AG09319 (cell line): Measurements from ENCODE around the gene PIP5K1C.

Experiments
- DNase-seq: peaks from one replicate; pipeline ENCODE4 v3.0.0-alpha.2; 2010; ENCODE audit warnings: low read depth; ENCODE audit errors: extremely low read depth
- TF ChIP-seq, protein P1 (sequence below): IDR thresholded peaks from 2 replicates; pipeline ENCODE4 v1.5.1; 2011; ENCODE audit warnings: low read depth, mild to moderate bottlenecking, inconsistent platforms, low read length, moderate library complexity

The PIP5K1C gene, protein sequence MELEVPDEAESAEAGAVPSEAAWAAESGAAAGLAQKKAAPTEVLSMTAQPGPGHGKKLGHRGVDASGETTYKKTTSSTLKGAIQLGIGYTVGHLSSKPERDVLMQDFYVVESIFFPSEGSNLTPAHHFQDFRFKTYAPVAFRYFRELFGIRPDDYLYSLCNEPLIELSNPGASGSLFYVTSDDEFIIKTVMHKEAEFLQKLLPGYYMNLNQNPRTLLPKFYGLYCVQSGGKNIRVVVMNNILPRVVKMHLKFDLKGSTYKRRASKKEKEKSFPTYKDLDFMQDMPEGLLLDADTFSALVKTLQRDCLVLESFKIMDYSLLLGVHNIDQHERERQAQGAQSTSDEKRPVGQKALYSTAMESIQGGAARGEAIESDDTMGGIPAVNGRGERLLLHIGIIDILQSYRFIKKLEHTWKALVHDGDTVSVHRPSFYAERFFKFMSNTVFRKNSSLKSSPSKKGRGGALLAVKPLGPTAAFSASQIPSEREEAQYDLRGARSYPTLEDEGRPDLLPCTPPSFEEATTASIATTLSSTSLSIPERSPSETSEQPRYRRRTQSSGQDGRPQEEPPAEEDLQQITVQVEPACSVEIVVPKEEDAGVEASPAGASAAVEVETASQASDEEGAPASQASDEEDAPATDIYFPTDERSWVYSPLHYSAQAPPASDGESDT

GRCh38 chr19:3700242-3701032, at the start of gene PIP5K1C:
TSS of gene PIP5K1C (minus strand) at chr19:3700468. CDS start at chr19:3700390, 78 bp downstream.
- DNase-seq: peak; percentile 67
- TF ChIP-seq, protein P1, sequence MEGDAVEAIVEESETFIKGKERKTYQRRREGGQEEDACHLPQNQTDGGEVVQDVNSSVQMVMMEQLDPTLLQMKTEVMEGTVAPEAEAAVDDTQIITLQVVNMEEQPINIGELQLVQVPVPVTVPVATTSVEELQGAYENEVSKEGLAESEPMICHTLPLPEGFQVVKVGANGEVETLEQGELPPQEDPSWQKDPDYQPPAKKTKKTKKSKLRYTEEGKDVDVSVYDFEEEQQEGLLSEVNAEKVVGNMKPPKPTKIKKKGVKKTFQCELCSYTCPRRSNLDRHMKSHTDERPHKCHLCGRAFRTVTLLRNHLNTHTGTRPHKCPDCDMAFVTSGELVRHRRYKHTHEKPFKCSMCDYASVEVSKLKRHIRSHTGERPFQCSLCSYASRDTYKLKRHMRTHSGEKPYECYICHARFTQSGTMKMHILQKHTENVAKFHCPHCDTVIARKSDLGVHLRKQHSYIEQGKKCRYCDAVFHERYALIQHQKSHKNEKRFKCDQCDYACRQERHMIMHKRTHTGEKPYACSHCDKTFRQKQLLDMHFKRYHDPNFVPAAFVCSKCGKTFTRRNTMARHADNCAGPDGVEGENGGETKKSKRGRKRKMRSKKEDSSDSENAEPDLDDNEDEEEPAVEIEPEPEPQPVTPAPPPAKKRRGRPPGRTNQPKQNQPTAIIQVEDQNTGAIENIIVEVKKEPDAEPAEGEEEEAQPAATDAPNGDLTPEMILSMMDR: peak; percentile 64

DNA sequence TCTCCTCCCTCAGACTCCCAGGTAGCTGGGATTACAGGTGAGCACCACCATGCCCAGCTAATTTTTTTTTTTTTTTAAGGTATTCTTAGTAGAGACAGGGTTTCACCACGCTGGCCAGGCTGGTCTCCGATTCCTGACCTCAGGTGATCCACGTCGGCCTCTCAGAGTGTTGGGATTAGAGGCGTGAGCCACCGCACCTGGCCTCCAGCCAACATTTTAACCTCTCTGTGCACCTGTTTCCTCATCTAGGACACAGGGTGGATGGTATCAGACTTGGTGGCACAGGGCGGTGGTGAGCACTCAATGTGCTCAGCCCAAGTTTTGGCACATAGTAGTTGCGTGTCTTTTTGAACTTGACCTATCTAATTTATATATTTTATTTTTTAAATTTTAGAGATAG, 48.7 kb upstream of the PIP5K1C start:
- TF ChIP-seq, protein P1: no peak
- no peak for DNase-seq

DNA sequence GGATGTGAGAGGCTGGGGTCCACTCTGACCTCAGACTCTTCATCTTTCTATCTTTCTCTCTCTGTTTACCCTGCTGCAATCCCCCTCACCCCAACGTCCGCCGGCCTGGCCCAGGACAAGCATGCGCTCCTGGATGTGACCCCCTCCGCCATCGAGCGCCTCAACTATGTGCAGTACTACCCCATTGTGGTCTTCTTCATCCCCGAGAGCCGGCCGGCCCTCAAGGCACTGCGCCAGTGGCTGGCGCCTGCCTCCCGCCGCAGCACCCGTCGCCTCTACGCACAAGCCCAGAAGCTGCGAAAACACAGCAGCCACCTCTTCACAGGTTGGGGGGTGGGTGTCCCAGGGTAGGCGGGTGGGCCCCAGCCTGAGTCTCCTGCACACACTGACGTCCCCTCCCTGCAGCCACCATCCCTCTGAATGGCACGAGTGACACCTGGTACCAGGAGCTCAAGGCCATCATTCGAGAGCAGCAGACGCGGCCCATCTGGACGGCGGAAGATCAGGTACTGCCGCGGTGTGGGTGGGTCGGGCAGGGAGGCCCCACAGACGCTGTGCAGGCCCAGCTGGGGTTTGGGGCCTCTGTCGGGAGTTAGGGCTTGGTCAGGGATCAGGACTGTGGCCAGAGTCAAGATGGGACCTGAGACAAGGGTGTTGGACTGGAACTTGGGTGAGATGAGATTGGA, 46.2 kb upstream of the PIP5K1C start:
- DNase-seq: no peak
- TF ChIP-seq, protein P1: no peak

- TF ChIP-seq, protein P1: no peak
- no peak for DNase-seq
Observed at GRCh38 chr19:3745363-3746045, 45.2 kb upstream of the PIP5K1C start.

DNA sequence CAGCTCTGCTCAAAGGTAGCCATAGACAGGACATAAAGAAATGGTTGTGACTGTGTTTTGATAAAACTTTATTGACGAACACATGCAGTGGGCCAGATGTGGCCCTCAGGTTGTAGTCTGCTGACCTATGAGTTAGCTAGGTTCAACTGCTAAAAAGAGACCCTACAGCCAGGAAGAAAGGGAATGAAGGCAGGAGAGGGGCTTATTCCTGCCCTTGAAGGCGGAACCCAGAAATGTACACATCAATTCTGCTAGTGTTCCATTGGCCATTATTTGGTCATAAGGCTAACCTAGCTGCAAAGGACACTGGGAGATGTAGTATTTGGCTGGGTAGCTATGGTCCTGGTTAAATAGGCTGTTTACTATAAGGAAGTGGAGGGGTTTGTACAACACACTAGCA, 43.2 kb upstream of the PIP5K1C start:
- DNase-seq: no peak
- TF ChIP-seq, protein P1: no peak

GRCh38 chr19:3740431-3740830, 40.2 kb upstream of the PIP5K1C start:
- DNase-seq: no peak
- TF ChIP-seq, protein P1: no peak
